IPS-18a (cell line): ENCODE results near the gene NAA60.

Source experiments
- H3K27ac ChIP-seq: one replicate; pipeline ENCODE4 v1.5.1; 2013; ENCODE audit warnings: low read length
- H3K27me3 ChIP-seq: one replicate; pipeline ENCODE4 v1.6.1; 2013; ENCODE audit warnings: mild to moderate bottlenecking, low read length; ENCODE audit not compliant: control insufficient read depth, insufficient read depth
- H3K36me3 ChIP-seq: one replicate; pipeline ENCODE4 v1.6.1; 2013; ENCODE audit warnings: low read depth, low read length; ENCODE audit not compliant: control insufficient read depth
- H3K4me1 ChIP-seq: one replicate; pipeline ENCODE4 v1.6.1; 2013; ENCODE audit warnings: low read depth, low read length; ENCODE audit not compliant: control insufficient read depth
- H3K4me3 ChIP-seq: one replicate; pipeline ENCODE4 v1.5.1; 2013; ENCODE audit warnings: low read length
- H3K9ac ChIP-seq: one replicate; pipeline ENCODE4 v1.6.1; 2013; ENCODE audit warnings: mild to moderate bottlenecking, low read length, moderate library complexity
- H3K9me3 ChIP-seq: one replicate; pipeline ENCODE4 v1.6.1; 2013; ENCODE audit warnings: low read depth, low read length; ENCODE audit not compliant: control insufficient read depth

Gene NAA60

GRCh38 chr16:3476409-3476808 lies 32.9 kb downstream of the NAA60 start:
- peaks cover 4% of the 10 kb centered on the region for H3K4me1 ChIP-seq
- H3K36me3 ChIP-seq = peaks cover 8% of the 10 kb centered on the region
- H3K27me3 ChIP-seq = no peaks in the 10 kb centered on the region
- H3K4me3 ChIP-seq = no peak overlapping the region
- H3K9me3 ChIP-seq = no peaks in the 10 kb centered on the region
- no peak overlapping the region for H3K9ac ChIP-seq
- no peak overlapping the region for H3K27ac ChIP-seq

GRCh38 chr16:3478242-3478925 lies 34.9 kb downstream of the NAA60 start:
- peaks cover 4% of the 10 kb centered on the region for H3K4me1 ChIP-seq
- no peak overlapping the region for H3K27ac ChIP-seq
- no peak overlapping the region for H3K9ac ChIP-seq
- no peaks in the 10 kb centered on the region for H3K9me3 ChIP-seq
- H3K4me3 ChIP-seq = no peak overlapping the region
- peaks cover 18% of the 10 kb centered on the region for H3K36me3 ChIP-seq
- no peaks in the 10 kb centered on the region for H3K27me3 ChIP-seq

DNA sequence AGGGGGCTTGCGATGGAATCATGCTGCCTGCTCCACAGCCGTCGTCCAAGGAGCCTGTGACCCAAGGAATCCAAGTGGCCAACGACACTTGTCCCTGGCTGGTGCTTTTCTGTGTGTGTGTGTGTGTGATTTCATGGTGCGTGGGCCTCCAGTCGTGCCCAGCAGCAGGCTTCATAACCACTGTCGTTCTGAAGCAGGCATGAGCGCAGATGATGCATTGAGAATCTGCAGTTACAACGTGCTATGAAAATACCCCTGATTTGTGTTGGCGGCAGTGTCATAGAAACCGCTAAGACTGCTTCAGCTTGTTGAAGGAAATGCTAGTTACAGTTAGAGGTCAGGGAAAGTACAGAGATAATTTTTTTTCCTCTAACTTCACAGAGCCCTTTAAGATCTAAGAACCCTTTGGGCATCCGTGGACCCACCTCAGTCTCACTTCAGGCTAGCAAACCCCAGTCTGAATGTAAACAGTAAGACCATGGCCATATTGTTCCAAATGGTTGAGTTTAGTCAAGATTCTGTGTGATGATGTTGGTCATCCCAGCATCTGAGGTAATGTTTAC lies 36.3 kb downstream of the NAA60 start:
- Histone ChIP-seq H3K36me3 (peaks cover 31% of the 10 kb centered on the region), H3K27ac (no peak overlapping the region), H3K4me3 (no peak overlapping the region), H3K27me3 (no peaks in the 10 kb centered on the region), H3K9me3 (no peaks in the 10 kb centered on the region), H3K4me1 (peaks cover 4% of the 10 kb centered on the region), H3K9ac (no peak overlapping the region)

DNA sequence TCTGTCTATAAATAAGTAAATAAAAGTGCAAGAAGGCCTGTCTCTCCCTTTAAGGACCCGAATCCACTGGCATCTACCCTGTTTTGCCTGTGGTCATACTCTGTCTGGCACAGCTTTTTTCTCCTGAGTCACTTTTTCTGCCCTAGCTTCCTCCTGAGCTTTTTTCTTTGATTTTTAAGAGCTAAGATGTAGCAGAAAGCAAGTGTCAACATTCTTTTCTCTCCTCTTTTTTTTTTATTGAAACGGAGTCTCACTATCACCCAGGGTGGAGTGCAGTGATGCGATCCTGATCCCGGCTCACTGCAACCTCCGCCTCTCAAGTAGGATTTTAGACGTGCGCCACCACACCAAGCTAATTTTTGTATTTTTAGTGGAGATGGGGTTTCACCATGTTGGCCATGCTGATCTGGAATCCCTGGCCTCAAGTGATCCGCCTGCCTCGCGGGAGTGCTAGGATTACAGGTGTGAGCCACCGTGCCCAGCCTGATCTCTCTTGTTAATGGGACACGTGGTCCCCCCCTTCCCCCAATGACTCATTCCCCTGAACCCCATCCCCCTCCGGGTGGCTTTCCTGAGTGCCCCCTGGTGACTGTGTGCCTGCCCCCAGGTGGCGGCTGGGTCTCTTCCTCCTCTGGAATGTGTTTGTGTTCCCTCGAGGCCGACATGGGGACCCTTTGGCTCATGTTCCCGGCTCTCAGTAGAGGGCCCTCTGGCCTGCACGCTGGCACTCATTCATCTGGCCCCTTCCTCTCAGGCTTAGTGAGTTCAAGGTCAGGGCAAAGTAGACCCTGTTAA lies 37.6 kb downstream of the NAA60 start:
- Histone ChIP-seq H3K9me3 (no peaks in the 10 kb centered on the region), H3K27ac (no peak overlapping the region), H3K36me3 (peaks cover 37% of the 10 kb centered on the region)

DNA sequence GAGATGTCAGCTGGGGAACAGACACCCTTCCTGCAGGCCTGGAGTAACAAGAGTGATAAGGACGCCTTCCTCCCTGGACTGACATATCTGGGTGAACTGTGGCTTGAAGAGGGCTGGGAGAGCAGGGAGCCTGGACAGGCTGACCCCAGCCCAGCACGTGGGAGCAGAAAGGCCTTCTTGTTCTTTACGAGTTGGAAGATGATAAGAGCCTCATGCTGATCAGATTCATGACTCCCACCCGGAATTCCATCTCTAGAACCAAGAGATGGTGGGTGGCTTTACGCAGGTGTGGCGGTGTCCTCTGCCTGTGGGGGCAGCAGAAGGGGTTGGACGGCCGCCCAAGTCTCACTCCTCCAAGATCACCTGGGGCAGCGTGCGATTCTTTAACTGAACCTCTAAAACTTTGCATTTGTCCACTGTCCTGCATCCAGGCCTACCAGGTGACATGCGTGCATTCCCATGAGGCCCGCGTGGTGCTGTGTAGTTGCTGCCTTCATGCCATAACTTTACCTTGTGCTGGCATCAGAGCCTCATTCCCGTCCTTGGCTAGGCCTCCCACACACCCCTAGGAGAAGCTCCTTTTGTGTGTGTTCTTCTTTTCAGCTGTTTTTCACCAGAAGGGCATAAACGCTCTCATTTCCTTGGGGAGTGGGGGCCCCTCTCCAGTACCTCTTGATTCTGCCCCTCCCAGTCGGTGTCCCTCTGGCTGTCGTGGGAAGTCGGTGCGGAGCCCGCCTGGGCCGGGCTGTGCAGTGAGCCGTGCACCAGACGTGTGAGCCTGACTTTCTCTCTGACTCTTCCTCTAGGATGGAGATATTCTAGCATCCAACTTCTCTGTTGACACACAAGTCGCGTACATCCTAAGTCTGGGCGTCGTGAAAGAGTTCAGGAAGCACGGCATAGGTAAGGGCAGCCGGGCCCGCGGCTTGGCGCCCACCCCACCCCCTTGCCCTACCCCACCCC lies 38.5 kb downstream of the NAA60 start:
- H3K4me3 ChIP-seq = no peak overlapping the region
- H3K9me3 ChIP-seq = no peaks in the 10 kb centered on the region
- H3K36me3 ChIP-seq = peaks cover 38% of the 10 kb centered on the region
- peaks cover 4% of the 10 kb centered on the region for H3K4me1 ChIP-seq
- H3K27me3 ChIP-seq = no peaks in the 10 kb centered on the region
- H3K9ac ChIP-seq = no peak overlapping the region
- no peak overlapping the region for H3K27ac ChIP-seq

More for the DNA sequence above, 37.6 kb downstream of the NAA60 start:
- H3K27me3 ChIP-seq = no peaks in the 10 kb centered on the region
- H3K4me3 ChIP-seq = no peak overlapping the region
- peaks cover 4% of the 10 kb centered on the region for H3K4me1 ChIP-seq
- H3K9ac ChIP-seq = no peak overlapping the region

DNA sequence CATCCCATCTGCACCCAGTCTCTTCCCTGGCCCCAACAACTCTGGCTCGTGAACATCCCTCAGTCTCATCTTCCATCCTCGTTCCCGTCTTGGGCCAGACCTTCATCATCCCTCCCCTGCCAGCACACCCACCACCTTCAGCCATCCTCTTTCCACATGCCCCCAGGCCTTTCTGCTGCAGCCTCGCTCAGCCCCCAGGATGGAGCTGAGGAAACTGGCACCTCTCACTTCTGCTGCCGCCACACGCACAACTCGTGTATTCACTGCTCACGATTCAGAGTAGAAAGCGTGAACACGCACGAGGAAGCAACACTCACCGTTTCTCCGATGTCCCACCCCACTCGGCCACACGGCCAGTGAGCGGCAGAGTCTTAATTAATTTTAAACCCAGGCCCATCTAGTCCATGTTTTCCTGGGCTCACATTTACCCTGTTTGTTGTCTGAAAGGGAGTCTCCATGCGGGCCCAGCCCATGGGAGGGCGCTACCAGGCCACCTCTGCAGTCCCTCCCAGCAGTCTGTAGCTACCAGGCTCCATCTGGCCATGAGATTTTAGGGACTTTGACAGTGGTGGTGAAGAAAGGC lies 39.3 kb downstream of the NAA60 start:
- H3K27ac ChIP-seq = no peak overlapping the region

GRCh38 chr16:3484318-3485096 lies 41.0 kb downstream of the NAA60 start:
- Histone ChIP-seq H3K9me3 (no peaks in the 10 kb centered on the region), H3K27me3 (no peaks in the 10 kb centered on the region), H3K27ac (no peak overlapping the region), H3K9ac (no peak overlapping the region), H3K4me1 (peaks cover 4% of the 10 kb centered on the region), H3K36me3 (peaks cover 34% of the 10 kb centered on the region), H3K4me3 (no peak overlapping the region)

More for the DNA sequence above, 39.3 kb downstream of the NAA60 start:
- no peaks in the 10 kb centered on the region for H3K9me3 ChIP-seq
- H3K9ac ChIP-seq = no peak overlapping the region
- H3K4me1 ChIP-seq = peaks cover 4% of the 10 kb centered on the region
- no peak overlapping the region for H3K4me3 ChIP-seq
- no peaks in the 10 kb centered on the region for H3K27me3 ChIP-seq
- peaks cover 38% of the 10 kb centered on the region for H3K36me3 ChIP-seq

GRCh38 chr16:3485097-3485745 lies 41.7 kb downstream of the NAA60 start:
- H3K9me3 ChIP-seq = no peaks in the 10 kb centered on the region
- H3K27me3 ChIP-seq = no peaks in the 10 kb centered on the region
- no peak overlapping the region for H3K4me3 ChIP-seq
- H3K27ac ChIP-seq = no peak overlapping the region
- peaks cover 4% of the 10 kb centered on the region for H3K4me1 ChIP-seq
- H3K9ac ChIP-seq = no peak overlapping the region
- peaks cover 34% of the 10 kb centered on the region for H3K36me3 ChIP-seq

DNA sequence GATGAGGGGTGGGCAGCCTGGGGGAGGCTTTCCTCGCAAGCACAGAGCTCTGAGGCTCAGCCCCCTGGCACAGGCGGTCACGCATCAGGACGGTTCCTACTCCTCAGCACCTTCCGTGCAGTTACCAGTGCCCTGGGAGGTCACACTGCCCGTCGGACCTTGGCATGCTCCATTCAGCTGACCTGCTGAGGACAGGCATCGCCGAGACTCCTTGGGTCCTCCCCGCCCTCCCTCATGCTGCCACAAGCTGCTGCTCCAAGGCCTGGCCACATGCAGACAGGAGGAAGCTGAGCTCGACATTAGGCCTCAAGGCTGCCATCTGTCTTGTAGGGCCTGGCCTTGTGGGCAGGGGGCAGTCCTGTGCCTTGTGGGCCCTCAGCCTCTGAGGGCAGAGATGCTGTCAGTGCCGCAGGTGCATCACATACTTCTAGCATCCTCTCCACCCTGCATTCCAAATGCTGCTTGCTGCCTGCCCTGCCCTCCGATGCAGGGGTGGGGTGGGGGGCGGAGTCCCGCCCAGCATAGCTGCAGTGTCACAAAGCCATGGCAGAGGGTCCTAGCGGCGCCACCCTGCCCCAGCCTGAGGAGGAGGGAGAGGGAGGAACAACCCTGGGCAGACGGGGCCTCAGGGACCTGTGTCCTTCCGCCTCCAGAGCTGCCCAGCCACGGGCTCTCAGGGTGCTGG lies 42.5 kb downstream of the NAA60 start:
- Histone ChIP-seq H3K36me3 (peaks cover 34% of the 10 kb centered on the region), H3K27me3 (no peaks in the 10 kb centered on the region), H3K27ac (no peak overlapping the region), H3K9ac (no peak overlapping the region), H3K9me3 (no peaks in the 10 kb centered on the region), H3K4me3 (no peak overlapping the region), H3K4me1 (peaks cover 4% of the 10 kb centered on the region)
